Naive thymus-derived CD4-positive, alpha-beta T cell (primary cell): Measurements from ENCODE around the gene FAM47C. TPM values are rescaled to one million over a fixed set of nuclear protein-coding genes. Genes with fewer than 3 reads are reported as not detected.
"Not testable (repeated sequence)": the region's sequence is repeated elsewhere in the genome, so short reads cannot be mapped to it uniquely, and the experiment has no call there.

Source experiments
- ATAC-seq: fragments of 150-1000 bp; cut with Tn5 transposase; 2 replicates; pipeline ENCODE4 v1.10.0; 2021; ENCODE audit warnings: mild to moderate bottlenecking, moderate library complexity
- CTCF ChIA-PET: fragments of 350-600 bp; sonication (Branson Sonifier 250); formaldehyde crosslinking; loops from one replicate; lab custom pipeline; 2021; ENCODE audit warnings: antibody characterized with exemption; lab: Charles Lee
- POLR2A ChIA-PET: fragments of 350-600 bp; sonication (Branson Sonifier 250); formaldehyde crosslinking; loops from one replicate; lab custom pipeline; 2021; ENCODE audit warnings: antibody characterized with exemption, inconsistent platforms; lab: Charles Lee
- DNase-seq, 9 donors: peaks; one replicate each; pipeline versions ENCODE4 v3.0.0 to v3.0.0-alpha.2; 2020 to 2022; ENCODE audit warnings: mixed read lengths in 1 of 9
- H3K27ac ChIP-seq: one replicate; pipeline ENCODE4 v1.7.0; 2013; ENCODE audit warnings: mild to moderate bottlenecking, low read depth, low read length, moderate library complexity
- H3K27me3 ChIP-seq, 2 donors: one replicate each; pipeline ENCODE4 v1.7.0; 2013; ENCODE audit warnings: low read length in 2 of 2, mild to moderate bottlenecking in 2 of 2, moderate library complexity in 2 of 2; ENCODE audit not compliant: control insufficient read depth in 2 of 2, insufficient read depth in 2 of 2
- H3K36me3 ChIP-seq, 3 experiments: 1 replicate in 2 of 3; 2 replicates in 1 of 3; pipeline ENCODE4 v1.7.0; 2013; ENCODE audit warnings: low read length in 3 of 3, mild to moderate bottlenecking in 3 of 3, moderate library complexity in 1 of 3; ENCODE audit not compliant: insufficient read depth in 3 of 3, control insufficient read depth in 2 of 3
- H3K4me1 ChIP-seq, 2 donors: one replicate each; pipeline ENCODE4 v1.7.0; 2013; ENCODE audit warnings: low read length in 2 of 2, mild to moderate bottlenecking in 2 of 2, moderate library complexity in 1 of 2; ENCODE audit not compliant: control insufficient read depth in 2 of 2, insufficient read depth in 2 of 2
- H3K4me3 ChIP-seq: 2 replicates; pipeline ENCODE4 v1.7.0; 2013; ENCODE audit warnings: mild to moderate bottlenecking, low read length
- H3K9me3 ChIP-seq, 3 experiments: 1 replicate in 2 of 3; 2 replicates in 1 of 3; pipeline ENCODE4 v1.7.0; 2013; ENCODE audit warnings: low read length in 3 of 3; ENCODE audit not compliant: control insufficient read depth in 2 of 3
- H3K27ac Mint-ChIP-seq, 9 donors: one replicate each; pipeline ENCODE4 v1.8.0; 2020 to 2022; ENCODE audit warnings: mixed read lengths in 9 of 9, mild to moderate bottlenecking in 8 of 9, moderate library complexity in 5 of 9, inconsistent platforms in 2 of 9
- H3K27me3 Mint-ChIP-seq, 5 donors: one replicate each; pipeline ENCODE4 v1.8.0; 2021 to 2022; ENCODE audit warnings: mixed read lengths in 5 of 5, mild to moderate bottlenecking in 1 of 5
- H3K36me3 Mint-ChIP-seq, 5 donors: one replicate each; pipeline ENCODE4 v1.8.0; 2020 to 2022; ENCODE audit warnings: mixed read lengths in 5 of 5, mild to moderate bottlenecking in 3 of 5, inconsistent platforms in 1 of 5
- H3K4me1 Mint-ChIP-seq, 7 donors: one replicate each; pipeline ENCODE4 v1.8.0; 2020 to 2022; ENCODE audit warnings: mixed read lengths in 7 of 7, mild to moderate bottlenecking in 3 of 7, inconsistent platforms in 1 of 7
- H3K4me3 Mint-ChIP-seq, 10 donors: one replicate each; pipeline ENCODE4 v1.8.0; 2020 to 2022; ENCODE audit warnings: mild to moderate bottlenecking in 10 of 10, mixed read lengths in 10 of 10, moderate library complexity in 6 of 10, inconsistent platforms in 2 of 10
- H3K9me3 Mint-ChIP-seq, 11 donors: one replicate each; pipeline ENCODE4 v1.8.0; 2020 to 2022; ENCODE audit warnings: mixed read lengths in 11 of 11, mild to moderate bottlenecking in 4 of 11, inconsistent platforms in 1 of 11, moderate library complexity in 1 of 11
- intact Hi-C, 2 donors: fragments of 100-400 bp; cut with micrococcal nuclease; formaldehyde crosslinking; loops; one replicate each; pipeline ENCODE4 v1.15.1; 2023
- polyA plus RNA-seq, 2 donors: library from polyadenylated mRNA; unstranded; fragments of 300-500 nt; fragmentation: Illumina TruSeq; gene quantifications; one replicate each; pipeline ENCODE4 v1.2.3, GENCODE V29; 2021
- total RNA-seq, 6 experiments: library from RNA in 5 of 6; stranded (reverse) in 5 of 6; gene quantifications; 1 replicate in 5 of 6; 2 replicates in 1 of 6; pipeline ENCODE4 v1.2.3 and lab custom pipeline; 2021 to 2026

Gene FAM47C
- total and polyA plus RNA-seq, 7 experiments from 2014 or later, result not detected

DNA sequence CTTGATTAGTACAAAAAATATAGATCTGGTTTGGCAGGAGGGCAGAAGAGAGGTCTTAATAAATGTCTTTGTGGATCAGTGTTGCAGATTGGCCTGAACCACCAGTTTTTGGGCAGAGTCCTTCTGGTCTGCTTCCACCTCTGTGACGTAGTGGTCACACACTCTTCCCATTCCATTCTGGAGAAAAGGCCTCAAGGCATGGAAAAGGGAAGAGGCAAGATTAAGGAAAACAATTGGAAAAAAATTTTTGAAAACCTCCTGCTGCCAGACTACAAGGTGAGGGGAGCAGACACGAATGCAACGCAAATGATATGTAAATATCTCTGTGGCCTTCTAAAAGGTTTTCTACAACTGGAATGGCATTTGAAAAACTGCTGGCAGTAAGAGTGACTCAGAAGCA lies 24.3 kb upstream of the FAM47C start:
- Histone ChIP-seq H3K27ac (no peak overlapping the region), H3K36me3 (no peaks in the 10 kb centered on the region), H3K4me3 (no peak overlapping the region), H3K9me3 (no peaks in the 10 kb centered on the region), H3K4me1 (no peaks in the 10 kb centered on the region), H3K27me3 (no peaks in the 10 kb centered on the region)
- no peak overlapping the region for H3K4me3 Mint-ChIP-seq
- peaks cover 8 to 13% (median 9%) of the 10 kb centered on the region in 5 donors for H3K27me3 Mint-ChIP-seq
- no peak for DNase-seq
- H3K4me1 Mint-ChIP-seq, result peaks cover 0 to 5% (median 4%) of the 10 kb centered on the region in 7 donors
- POLR2A ChIA-PET, result no interaction called here
- no peak overlapping the region for H3K27ac Mint-ChIP-seq
- peaks cover 0 to 5% (median 0%) of the 10 kb centered on the region in 5 donors for H3K36me3 Mint-ChIP-seq
- no peak for ATAC-seq
- H3K9me3 Mint-ChIP-seq, result peaks cover 0 to 7% (median 0%) of the 10 kb centered on the region in 11 donors
- intact Hi-C loops, result no loop called here
- CTCF ChIA-PET, result no interaction called here

DNA sequence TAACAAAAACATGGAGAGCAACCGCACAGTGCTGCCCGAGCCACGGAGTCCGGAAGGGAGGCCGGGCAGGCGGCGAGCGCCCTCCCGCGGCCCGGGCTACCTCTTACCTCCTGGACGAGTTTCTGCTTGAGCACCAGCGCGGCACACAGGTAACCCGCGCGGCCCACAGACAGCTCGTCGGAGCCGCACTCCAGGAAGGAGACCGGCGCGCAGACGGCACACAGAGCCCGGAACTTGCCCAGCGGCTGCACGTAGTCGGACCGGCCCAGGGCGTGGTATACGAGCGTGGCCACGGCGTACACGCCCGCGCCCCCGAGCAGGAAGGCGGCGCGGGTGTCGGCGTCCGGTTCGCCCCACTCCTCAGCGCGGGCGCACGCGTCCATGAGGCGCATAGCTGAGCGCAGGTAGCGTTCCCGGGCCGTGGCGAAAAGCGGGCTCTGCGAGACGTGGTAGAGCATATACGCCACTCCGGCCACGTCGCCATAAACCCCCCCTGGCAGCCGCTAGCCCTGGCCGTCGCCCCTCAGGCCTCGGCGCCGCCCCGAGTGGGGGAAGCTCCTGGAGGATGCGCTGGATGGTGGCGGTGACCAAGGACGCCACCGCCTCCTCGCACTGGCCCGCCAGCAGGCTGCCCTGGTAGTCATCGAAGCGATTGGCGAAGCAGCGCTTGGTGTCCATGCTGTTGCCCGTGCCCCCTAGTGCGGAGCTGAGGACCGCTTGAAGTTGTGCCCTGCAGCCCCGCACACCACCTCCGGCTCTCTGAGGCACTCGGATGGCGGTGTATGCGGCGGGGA lies 22.6 kb upstream of the FAM47C start:
- H3K4me1 ChIP-seq, ATAC-seq, POLR2A ChIA-PET, H3K27me3 ChIP-seq, H3K27ac ChIP-seq, H3K4me3 ChIP-seq, CTCF ChIA-PET, H3K36me3 ChIP-seq, H3K9me3 ChIP-seq, H3K27ac Mint-ChIP-seq, H3K36me3 Mint-ChIP-seq, intact Hi-C loops, H3K9me3 Mint-ChIP-seq, DNase-seq, H3K4me1 Mint-ChIP-seq: not testable (repeated sequence)
- Mint-ChIP-seq H3K27me3 (peaks cover 8 to 13% (median 9%) of the 10 kb centered on the region in 5 donors), H3K4me3 (peak overlapping the region in 6 of 10 donors; percentile 18 to 75 (median 46))

DNA sequence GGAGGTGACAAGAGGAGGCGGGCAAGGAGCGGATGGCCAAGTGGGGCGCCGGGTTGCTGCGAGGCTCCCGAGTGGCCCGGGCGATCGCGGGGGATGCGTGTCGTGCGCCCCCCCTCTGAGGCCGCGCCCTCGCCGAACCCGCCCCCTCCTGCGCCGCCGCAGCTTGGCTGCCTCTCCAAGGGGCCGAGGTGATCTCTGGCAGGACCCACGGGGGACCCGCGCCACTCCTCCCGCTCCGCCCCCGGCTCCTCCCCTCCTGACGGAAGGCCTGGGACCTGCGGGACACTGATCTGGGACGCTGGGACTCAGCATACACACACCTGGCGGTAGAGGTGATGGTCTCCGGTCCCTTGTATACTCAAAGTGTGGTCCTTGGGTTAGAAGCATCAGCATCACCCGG lies 21.9 kb upstream of the FAM47C start:
- H3K9me3 Mint-ChIP-seq, result peaks cover 0 to 7% (median 0%) of the 10 kb centered on the region in 11 donors
- ChIA-PET CTCF (no interaction called here), POLR2A (no interaction called here)
- H3K36me3 ChIP-seq, result no peaks in the 10 kb centered on the region
- peaks cover 0 to 5% (median 0%) of the 10 kb centered on the region in 5 donors for H3K36me3 Mint-ChIP-seq
- intact Hi-C loops, result no loop called here
- H3K9me3 ChIP-seq, result no peaks in the 10 kb centered on the region
- no peaks in the 10 kb centered on the region for H3K27me3 ChIP-seq
- H3K4me3 Mint-ChIP-seq, result no peak overlapping the region
- no peaks in the 10 kb centered on the region for H3K4me1 ChIP-seq
- H3K27me3 Mint-ChIP-seq, result peaks cover 8 to 13% (median 9%) of the 10 kb centered on the region in 5 donors
- H3K27ac ChIP-seq, result no peak overlapping the region
- peaks cover 0 to 5% (median 4%) of the 10 kb centered on the region in 7 donors for H3K4me1 Mint-ChIP-seq
- H3K27ac Mint-ChIP-seq, result no peak overlapping the region
- ATAC-seq (no peak), DNase-seq (no peak)
- H3K4me3 ChIP-seq, result no peak overlapping the region

- H3K27ac ChIP-seq, H3K27me3 ChIP-seq, intact Hi-C loops, H3K36me3 Mint-ChIP-seq, CTCF ChIA-PET, H3K27ac Mint-ChIP-seq, DNase-seq, ATAC-seq, H3K4me1 ChIP-seq, H3K4me1 Mint-ChIP-seq, H3K9me3 Mint-ChIP-seq, H3K36me3 ChIP-seq, H3K9me3 ChIP-seq, H3K4me3 ChIP-seq, POLR2A ChIA-PET: not testable (repeated sequence)
- peak overlapping the region in 1 of 10 donors; percentile 17 for H3K4me3 Mint-ChIP-seq
- H3K27me3 Mint-ChIP-seq, result peaks cover 8 to 13% (median 9%) of the 10 kb centered on the region in 5 donors
Observed at GRCh38 chrX:36987212-36987611, 21.0 kb upstream of the FAM47C start.

GRCh38 chrX:37000140-37000539 lies 8.0 kb upstream of the FAM47C start:
- intact Hi-C loops, result no loop called here
- POLR2A ChIA-PET, result no interaction called here
- no peaks in the 10 kb centered on the region for H3K4me1 Mint-ChIP-seq
- no peak for DNase-seq
- H3K9me3 Mint-ChIP-seq, result no peaks in the 10 kb centered on the region
- Histone ChIP-seq H3K36me3 (no peaks in the 10 kb centered on the region), H3K9me3 (no peaks in the 10 kb centered on the region), H3K4me1 (no peaks in the 10 kb centered on the region), H3K4me3 (no peak overlapping the region), H3K27me3 (no peaks in the 10 kb centered on the region), H3K27ac (no peak overlapping the region)
- no peak overlapping the region for H3K27ac Mint-ChIP-seq
- H3K27me3 Mint-ChIP-seq, result no peaks in the 10 kb centered on the region
- CTCF ChIA-PET, result no interaction called here
- H3K4me3 Mint-ChIP-seq, result no peak overlapping the region
- ATAC-seq, result no peak
- no peaks in the 10 kb centered on the region for H3K36me3 Mint-ChIP-seq

- no peak overlapping the region for H3K4me3 ChIP-seq
Observed at GRCh38 chrX:37010496-37010895, 2.3 kb downstream of the FAM47C start.

DNA sequence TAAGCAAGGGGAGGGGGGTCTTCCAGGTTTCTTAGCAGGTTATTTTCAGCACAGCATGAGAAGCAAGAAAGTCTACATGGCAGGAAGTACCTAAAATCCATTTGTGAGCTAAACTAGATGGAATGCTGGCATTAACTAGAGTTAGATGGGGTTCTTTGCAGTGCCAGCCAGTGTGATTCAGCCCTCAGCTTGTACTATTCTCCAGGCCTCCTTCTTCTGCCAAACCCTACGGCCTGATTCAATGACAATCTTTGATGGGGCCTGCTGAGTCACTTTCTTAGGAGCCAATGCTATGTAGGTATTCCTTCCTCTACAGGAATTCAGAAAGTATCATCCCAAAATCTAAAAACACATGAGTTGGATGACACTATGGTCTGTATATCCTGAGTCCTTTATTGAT lies 26.1 kb downstream of the FAM47C start:
- H3K9me3 ChIP-seq, H3K4me3 Mint-ChIP-seq, H3K36me3 Mint-ChIP-seq, CTCF ChIA-PET, H3K27ac ChIP-seq, ATAC-seq, DNase-seq, H3K27me3 Mint-ChIP-seq, H3K4me1 Mint-ChIP-seq, POLR2A ChIA-PET, H3K27ac Mint-ChIP-seq, H3K36me3 ChIP-seq, H3K4me3 ChIP-seq, H3K4me1 ChIP-seq, H3K27me3 ChIP-seq, intact Hi-C loops, H3K9me3 Mint-ChIP-seq: not testable (repeated sequence)

More at GRCh38 chrX:37010496-37010895, 2.3 kb downstream of the FAM47C start:
- Mint-ChIP-seq H3K9me3 (peaks cover 0 to 2% (median 0%) of the 10 kb centered on the region in 11 donors), H3K4me3 (no peak overlapping the region), H3K27ac (no peak overlapping the region), H3K36me3 (no peaks in the 10 kb centered on the region), H3K27me3 (peaks cover 0 to 6% (median 0%) of the 10 kb centered on the region in 5 donors), H3K4me1 (no peaks in the 10 kb centered on the region)
- no peaks in the 10 kb centered on the region for H3K9me3 ChIP-seq
- intact Hi-C loops, result no loop called here
- no peaks in the 10 kb centered on the region for H3K4me1 ChIP-seq
- ATAC-seq (no peak), DNase-seq (no peak)
- ChIA-PET POLR2A (no interaction called here), CTCF (no interaction called here)
- no peaks in the 10 kb centered on the region for H3K36me3 ChIP-seq
- H3K27ac ChIP-seq, result no peak overlapping the region
- H3K27me3 ChIP-seq, result no peaks in the 10 kb centered on the region
